Suprapubic skin (tissue), 4 donors: ENCODE measurements around the gene TRPV3. TPM values are rescaled to one million over a fixed set of nuclear protein-coding genes. Genes with fewer than 3 reads are reported as not detected.

ENCODE experiments used
- DNase-seq, 2 donors: peaks; one replicate each; pipeline ENCODE4 v3.0.0-alpha.2; 2019; ENCODE audit warnings: low spot score in 2 of 2
- H3K27ac ChIP-seq: fragments of 200-600 bp; sonication (generic); one replicate; pipeline ENCODE4 v1.5.1; 2019
- H3K27me3 ChIP-seq: fragments of 200-600 bp; sonication (generic); one replicate; pipeline ENCODE4 v1.5.1; 2019
- H3K36me3 ChIP-seq: fragments of 200-600 bp; sonication (generic); one replicate; pipeline ENCODE4 v1.5.1; 2019
- H3K4me1 ChIP-seq: fragments of 200-600 bp; sonication (generic); one replicate; pipeline ENCODE4 v1.5.1; 2019
- H3K4me3 ChIP-seq: fragments of 200-600 bp; sonication (generic); one replicate; pipeline ENCODE4 v1.5.1; 2019; ENCODE audit warnings: mild to moderate bottlenecking
- H3K9me3 ChIP-seq: fragments of 200-600 bp; sonication (generic); one replicate; pipeline ENCODE4 v1.5.1; 2019
- EP300 ChIP-seq: sonication (generic); formaldehyde crosslinking; IDR thresholded peaks from one replicate; pipeline ENCODE4 v1.6.1; 2017; ENCODE audit warnings: antibody characterized with exemption
- POLR2A ChIP-seq, 2 donors: fragments of 450-650 bp; IDR thresholded peaks; one replicate each; pipeline ENCODE4 v1.6.1; 2017; ENCODE audit warnings: antibody characterized with exemption in 2 of 2, mild to moderate bottlenecking in 2 of 2, moderate library complexity in 2 of 2
- POLR2AphosphoS5 ChIP-seq, 3 donors: sonication (generic); formaldehyde crosslinking; IDR thresholded peaks; one replicate each; pipeline ENCODE4 v1.6.1; 2017; ENCODE audit warnings: antibody characterized with exemption in 3 of 3
- WGBS: methylation state at CpG from one replicate; pipeline ENCODE4 v1.1.5; 2018; 5-methylcytosine and 5-hydroxymethylcytosine counted together
- total RNA-seq, 4 donors: library from RNA; depleted of rRNA; stranded (reverse); fragments of >200 nt; gene quantifications; one replicate each; pipeline ENCODE4 v1.1.0, GENCODE V29; 2016
- TF ChIP-seq, protein P1 (sequence below), 2 donors: fragments of 200-600 bp in 1 of 2; fragments of 450-650 bp in 1 of 2; sonication (generic) in 1 of 2; IDR thresholded peaks; one replicate each; pipeline ENCODE4 v1.5.1; 2016 to 2019; ENCODE audit warnings: antibody characterized with exemption in 2 of 2, mild to moderate bottlenecking in 1 of 2, moderate library complexity in 1 of 2

TRPV3 gene
- total RNA-seq, 4 donors from 2014 or later, result 25.6 to 45.4 (median 34.4) TPM

- H3K4me1 ChIP-seq, result no peaks in the 10 kb centered on the region
- 85% methylated on average over 13 of the region's 16 CpGs for WGBS
- no peaks in the 10 kb centered on the region for H3K27me3 ChIP-seq
- no peak overlapping the region for H3K4me3 ChIP-seq
- peaks cover 11% of the 10 kb centered on the region for H3K36me3 ChIP-seq
- H3K9me3 ChIP-seq, result no peaks in the 10 kb centered on the region
- no peak overlapping the region for H3K27ac ChIP-seq
- TF ChIP-seq EP300, result no peak
- TF ChIP-seq POLR2A (IDR thresholded peaks at IDR 0.05), result no peak
- no peak for TF ChIP-seq POLR2AphosphoS5 (IDR thresholded peaks at IDR 0.05)
- DNase-seq, result peak in 1 of 2 donors; percentile 45
Measured at GRCh38 chr17:3542410-3543088, 15.1 kb downstream of the TRPV3 start.

DNA sequence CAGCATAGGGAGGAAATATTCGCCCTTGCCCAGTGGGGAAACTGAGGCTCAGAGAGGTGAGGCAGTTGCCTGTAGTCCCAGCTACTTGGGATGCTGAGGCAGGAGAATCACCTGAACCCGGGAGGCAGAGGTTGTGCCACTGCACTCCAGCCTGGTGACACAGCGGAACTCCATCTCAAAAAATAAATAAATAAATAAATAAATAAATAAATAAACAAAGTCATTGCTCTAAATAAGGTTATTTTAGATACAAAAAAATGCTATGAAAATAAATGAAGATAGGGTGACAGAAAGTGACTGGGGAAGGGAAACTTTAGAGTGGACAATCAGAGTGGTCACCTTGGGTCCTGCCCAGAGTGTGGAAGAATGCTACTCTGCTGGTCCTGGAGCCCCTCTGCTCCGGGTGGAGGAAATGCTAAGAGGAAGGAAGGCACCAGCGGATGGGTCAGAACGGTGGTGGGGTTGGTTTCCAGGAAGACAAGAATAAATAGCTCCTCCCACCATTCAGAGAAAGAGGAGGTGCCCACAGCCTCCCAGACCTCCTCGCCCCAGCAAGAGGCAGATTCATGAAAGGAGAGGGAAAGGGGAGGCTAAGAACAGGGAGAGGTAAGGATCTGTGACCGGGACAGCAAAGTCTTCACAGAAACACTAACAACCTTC lies 17.6 kb downstream of the TRPV3 start:
- DNase-seq, result no peak
- Histone ChIP-seq H3K36me3 (peaks cover 11% of the 10 kb centered on the region), H3K4me1 (peaks cover 9% of the 10 kb centered on the region), H3K9me3 (no peaks in the 10 kb centered on the region), H3K27ac (no peak overlapping the region), H3K4me3 (no peak overlapping the region), H3K27me3 (no peaks in the 10 kb centered on the region)
- 81% methylated on average over 8 of the region's 8 CpGs for WGBS
- TF ChIP-seq POLR2A (IDR thresholded peaks at IDR 0.05) (no peak), POLR2AphosphoS5 (IDR thresholded peaks at IDR 0.05) (no peak), EP300 (no peak)
- TF ChIP-seq, protein P1, sequence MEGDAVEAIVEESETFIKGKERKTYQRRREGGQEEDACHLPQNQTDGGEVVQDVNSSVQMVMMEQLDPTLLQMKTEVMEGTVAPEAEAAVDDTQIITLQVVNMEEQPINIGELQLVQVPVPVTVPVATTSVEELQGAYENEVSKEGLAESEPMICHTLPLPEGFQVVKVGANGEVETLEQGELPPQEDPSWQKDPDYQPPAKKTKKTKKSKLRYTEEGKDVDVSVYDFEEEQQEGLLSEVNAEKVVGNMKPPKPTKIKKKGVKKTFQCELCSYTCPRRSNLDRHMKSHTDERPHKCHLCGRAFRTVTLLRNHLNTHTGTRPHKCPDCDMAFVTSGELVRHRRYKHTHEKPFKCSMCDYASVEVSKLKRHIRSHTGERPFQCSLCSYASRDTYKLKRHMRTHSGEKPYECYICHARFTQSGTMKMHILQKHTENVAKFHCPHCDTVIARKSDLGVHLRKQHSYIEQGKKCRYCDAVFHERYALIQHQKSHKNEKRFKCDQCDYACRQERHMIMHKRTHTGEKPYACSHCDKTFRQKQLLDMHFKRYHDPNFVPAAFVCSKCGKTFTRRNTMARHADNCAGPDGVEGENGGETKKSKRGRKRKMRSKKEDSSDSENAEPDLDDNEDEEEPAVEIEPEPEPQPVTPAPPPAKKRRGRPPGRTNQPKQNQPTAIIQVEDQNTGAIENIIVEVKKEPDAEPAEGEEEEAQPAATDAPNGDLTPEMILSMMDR (IDR thresholded peaks at IDR 0.05), result no peak

DNA sequence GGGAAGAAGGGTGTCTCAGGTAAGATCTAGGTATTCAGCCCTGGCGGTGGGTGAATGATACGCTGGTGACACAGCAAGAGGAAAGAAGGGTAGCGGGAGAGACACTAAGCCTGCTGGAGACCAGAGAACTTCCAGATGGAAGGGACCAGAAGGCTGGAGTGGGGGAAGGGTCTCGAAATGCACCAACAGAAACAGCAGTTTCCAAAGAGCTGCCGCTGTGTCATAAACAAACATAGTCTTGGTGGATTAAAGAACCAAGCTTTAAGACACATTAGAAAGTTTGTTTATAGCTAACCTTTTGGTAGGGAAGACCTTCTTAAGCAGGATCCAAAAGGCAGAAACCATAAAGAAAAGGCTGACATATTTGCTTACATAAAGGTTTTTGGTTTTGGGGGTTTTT lies 20.9 kb downstream of the TRPV3 start:
- peaks cover 9% of the 10 kb centered on the region for H3K4me1 ChIP-seq
- no peak for DNase-seq
- H3K9me3 ChIP-seq, result no peaks in the 10 kb centered on the region
- no peaks in the 10 kb centered on the region for H3K27me3 ChIP-seq
- peaks cover 4% of the 10 kb centered on the region for H3K36me3 ChIP-seq
- no peak overlapping the region for H3K27ac ChIP-seq
- no peak overlapping the region for H3K4me3 ChIP-seq
- 82% methylated on average over 5 of the region's 5 CpGs for WGBS
- no peak for TF ChIP-seq EP300
- TF ChIP-seq, protein P1 (IDR thresholded peaks at IDR 0.05), result no peak
- TF ChIP-seq POLR2A (IDR thresholded peaks at IDR 0.05), result no peak
- TF ChIP-seq POLR2AphosphoS5 (IDR thresholded peaks at IDR 0.05), result no peak

- WGBS, result 6% methylated on average over 39 of the region's 44 CpGs
- Histone ChIP-seq H3K27ac (peak overlapping the region; percentile 21), H3K36me3 (no peaks in the 10 kb centered on the region), H3K4me3 (peak overlapping the region; percentile 41), H3K4me1 (peaks cover 12% of the 10 kb centered on the region), H3K27me3 (no peaks in the 10 kb centered on the region), H3K9me3 (no peaks in the 10 kb centered on the region)
- TF ChIP-seq, protein P1 (IDR thresholded peaks at IDR 0.05), result peak; percentile 40 to 87
- TF ChIP-seq EP300, result no peak
- DNase-seq, result peak in 1 of 2 donors; percentile 84
Measured at GRCh38 chr17:3535253-3535995, 22.2 kb downstream of the TRPV3 start.

DNA sequence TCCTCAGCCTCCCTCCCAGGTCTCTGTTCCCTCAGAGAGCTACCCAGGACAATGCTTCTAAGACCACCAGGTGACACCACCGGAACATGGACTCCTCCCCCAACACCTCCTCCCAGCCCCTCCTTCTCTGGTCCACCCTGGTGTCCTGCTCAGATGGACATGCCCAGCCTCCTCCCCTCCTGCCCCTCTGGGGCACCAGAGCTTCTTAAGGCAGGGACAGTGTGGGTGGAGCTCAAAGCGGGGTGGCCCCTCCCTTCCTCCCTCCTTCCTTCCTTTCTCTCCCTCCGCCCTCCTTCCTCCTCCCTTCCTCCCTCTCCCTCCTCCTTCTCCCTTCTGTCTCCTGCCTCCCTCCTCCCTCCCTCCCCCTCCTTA lies 22.7 kb downstream of the TRPV3 start:
- Histone ChIP-seq H3K4me3 (no peak overlapping the region), H3K27me3 (no peaks in the 10 kb centered on the region), H3K36me3 (no peaks in the 10 kb centered on the region), H3K4me1 (peaks cover 17% of the 10 kb centered on the region), H3K9me3 (no peaks in the 10 kb centered on the region), H3K27ac (peak overlapping the region; percentile 9)
- peak in 1 of 2 donors; percentile 72 for DNase-seq
- TF ChIP-seq, protein P1 (IDR thresholded peaks at IDR 0.05), result no peak
- no peak for TF ChIP-seq POLR2A (IDR thresholded peaks at IDR 0.05)
- 18% methylated on average over 3 of the region's 3 CpGs for WGBS
